ENCODE measurements around the gene YTHDF1. TPM values are rescaled to one million over a fixed set of nuclear protein-coding genes. Genes with fewer than 3 reads are reported as not detected.

Gene YTHDF1
- total RNA-seq, 4 donors from 2014 or later = 21.2 to 49.6 (median 25.8) TPM

GRCh38 chr20:63181226-63181625, 34.7 kb downstream of the YTHDF1 start:
- ATAC-seq (ENCODE audit: low FRiP score) = no peak
- TF ChIP-seq, protein P1, sequence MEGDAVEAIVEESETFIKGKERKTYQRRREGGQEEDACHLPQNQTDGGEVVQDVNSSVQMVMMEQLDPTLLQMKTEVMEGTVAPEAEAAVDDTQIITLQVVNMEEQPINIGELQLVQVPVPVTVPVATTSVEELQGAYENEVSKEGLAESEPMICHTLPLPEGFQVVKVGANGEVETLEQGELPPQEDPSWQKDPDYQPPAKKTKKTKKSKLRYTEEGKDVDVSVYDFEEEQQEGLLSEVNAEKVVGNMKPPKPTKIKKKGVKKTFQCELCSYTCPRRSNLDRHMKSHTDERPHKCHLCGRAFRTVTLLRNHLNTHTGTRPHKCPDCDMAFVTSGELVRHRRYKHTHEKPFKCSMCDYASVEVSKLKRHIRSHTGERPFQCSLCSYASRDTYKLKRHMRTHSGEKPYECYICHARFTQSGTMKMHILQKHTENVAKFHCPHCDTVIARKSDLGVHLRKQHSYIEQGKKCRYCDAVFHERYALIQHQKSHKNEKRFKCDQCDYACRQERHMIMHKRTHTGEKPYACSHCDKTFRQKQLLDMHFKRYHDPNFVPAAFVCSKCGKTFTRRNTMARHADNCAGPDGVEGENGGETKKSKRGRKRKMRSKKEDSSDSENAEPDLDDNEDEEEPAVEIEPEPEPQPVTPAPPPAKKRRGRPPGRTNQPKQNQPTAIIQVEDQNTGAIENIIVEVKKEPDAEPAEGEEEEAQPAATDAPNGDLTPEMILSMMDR (IDR thresholded peaks at IDR 0.05) = no peak
- no peak for DNase-seq (ENCODE audit: low spot score)

DNA sequence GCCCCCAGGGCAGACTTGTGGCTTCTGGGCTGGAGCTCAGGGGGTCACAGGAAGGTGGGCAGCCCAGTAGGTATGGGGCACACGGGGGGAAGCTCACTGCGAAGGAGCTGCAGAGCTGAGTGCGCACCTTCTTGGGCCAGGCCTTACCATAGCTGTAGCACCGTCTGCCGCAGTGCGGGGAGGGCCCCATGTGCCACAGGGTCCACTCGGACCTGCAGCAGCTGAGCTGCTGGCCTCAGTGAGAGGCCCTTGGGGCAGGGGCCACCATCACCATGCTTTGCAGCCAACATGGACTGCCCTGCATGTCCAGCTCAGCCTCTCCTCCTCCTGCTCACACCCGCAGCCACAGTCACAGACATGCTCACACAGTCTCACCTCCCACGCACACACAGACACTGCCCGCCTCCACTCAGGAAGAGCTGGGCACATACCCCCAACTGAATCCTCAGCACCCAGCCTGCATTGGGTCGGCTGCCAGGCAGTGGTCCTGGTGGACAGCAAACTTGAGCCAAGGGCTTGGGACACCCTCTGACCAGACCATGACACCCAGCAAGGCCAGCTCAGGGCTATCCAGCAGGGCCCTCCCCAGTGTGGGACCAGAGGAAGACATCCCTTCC, 35.3 kb downstream of the YTHDF1 start:
- DNase-seq (ENCODE audit: low spot score) (no peak), ATAC-seq (ENCODE audit: low FRiP score) (no peak)
- TF ChIP-seq, protein P1 (IDR thresholded peaks at IDR 0.05) = no peak

DNA sequence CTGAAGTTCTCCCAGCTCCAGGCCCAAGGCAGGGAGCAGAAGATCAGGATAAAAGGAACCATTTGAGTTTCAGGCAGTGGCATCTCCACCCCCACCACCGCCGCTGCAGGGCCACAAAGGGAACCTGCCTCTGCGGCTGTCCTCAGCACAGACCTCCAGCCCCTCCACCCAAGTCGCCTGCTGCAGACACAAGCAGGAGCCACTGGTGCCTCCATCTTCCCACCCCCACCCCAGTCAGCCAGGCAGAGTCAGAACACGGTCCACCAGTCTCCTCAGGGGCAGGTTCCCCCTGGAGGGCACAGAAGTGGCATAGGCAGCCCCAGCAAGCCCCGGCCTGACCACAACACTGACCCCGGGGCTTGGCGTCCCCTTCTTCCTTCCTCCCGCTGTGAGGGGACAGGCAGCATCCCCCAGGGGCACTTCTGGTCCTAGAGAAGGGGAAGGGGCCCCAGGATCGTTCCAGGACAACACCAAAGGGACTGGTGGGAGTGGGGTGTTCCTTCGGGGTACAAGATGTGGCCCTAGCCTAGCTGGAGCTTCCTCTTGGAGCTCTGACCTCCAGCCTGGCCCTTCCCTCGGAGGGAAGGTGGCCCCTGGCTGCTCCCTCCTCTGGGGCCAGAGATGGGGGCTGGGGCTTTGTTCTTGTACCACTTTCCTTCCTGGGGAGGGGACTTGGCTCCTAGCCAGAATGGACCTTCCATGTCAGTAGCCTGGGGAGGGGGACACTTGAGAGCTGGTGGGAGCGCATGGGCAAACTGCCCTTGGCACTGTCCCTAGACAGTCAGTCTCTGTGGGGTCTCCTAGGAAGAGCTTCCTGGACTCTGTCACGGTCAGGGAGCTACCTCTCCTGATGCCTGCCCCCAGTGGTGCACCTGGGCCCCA, 36.0 kb downstream of the YTHDF1 start:
- TF ChIP-seq, protein P1 (IDR thresholded peaks at IDR 0.05) = no peak
- no peak for DNase-seq (ENCODE audit: low spot score)
- ATAC-seq (ENCODE audit: low FRiP score) = no peak

DNA sequence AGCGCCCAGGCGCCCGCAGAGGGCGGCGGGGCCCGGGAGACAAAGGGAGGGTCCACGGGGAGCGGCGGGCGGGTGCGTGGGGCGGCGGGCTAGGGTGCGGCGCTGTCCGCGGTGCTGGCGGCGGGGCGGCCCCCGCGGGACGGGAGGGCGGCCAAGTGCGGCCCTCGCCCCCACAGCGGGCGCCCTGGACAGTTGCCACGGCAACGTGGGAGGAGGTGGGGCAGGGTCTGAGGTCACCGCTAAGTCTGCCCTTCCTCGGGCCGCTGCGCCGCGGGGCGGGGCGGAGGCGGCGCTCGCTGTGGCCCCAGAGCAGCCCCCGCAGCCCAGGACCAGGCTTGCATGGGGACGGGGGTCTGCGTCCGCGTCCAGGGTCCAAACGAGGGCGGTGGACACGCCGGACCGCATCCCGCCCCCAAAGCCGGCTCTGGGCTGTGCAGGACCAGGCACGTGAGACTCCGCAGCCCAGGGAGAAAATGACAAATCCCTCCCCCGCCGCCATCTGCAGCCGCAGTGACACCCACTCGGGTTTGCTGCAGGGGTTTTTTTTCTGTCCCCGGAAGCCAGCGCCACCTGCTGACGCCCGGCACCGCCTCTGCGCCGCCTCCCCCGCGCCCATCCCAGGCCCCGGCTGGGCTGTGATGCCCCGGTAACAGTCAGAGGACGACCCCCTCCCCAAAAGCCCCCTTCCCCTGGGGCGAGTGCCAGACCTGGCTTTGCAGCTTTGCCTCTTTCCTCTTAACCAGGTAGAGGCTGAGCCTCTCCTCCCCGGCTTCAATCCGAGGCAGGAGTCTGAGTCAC, 36.8 kb downstream of the YTHDF1 start:
- ATAC-seq (ENCODE audit: low FRiP score) = no peak
- TF ChIP-seq, protein P1 (IDR thresholded peaks at IDR 0.05) = no peak
- DNase-seq (ENCODE audit: low spot score) = no peak

- ATAC-seq (ENCODE audit: low FRiP score) = no peak
- TF ChIP-seq, protein P1 (IDR thresholded peaks at IDR 0.05) = no peak
- DNase-seq (ENCODE audit: low spot score) = no peak
Measured at GRCh38 chr20:63178446-63178820, 37.5 kb downstream of the YTHDF1 start.

DNA sequence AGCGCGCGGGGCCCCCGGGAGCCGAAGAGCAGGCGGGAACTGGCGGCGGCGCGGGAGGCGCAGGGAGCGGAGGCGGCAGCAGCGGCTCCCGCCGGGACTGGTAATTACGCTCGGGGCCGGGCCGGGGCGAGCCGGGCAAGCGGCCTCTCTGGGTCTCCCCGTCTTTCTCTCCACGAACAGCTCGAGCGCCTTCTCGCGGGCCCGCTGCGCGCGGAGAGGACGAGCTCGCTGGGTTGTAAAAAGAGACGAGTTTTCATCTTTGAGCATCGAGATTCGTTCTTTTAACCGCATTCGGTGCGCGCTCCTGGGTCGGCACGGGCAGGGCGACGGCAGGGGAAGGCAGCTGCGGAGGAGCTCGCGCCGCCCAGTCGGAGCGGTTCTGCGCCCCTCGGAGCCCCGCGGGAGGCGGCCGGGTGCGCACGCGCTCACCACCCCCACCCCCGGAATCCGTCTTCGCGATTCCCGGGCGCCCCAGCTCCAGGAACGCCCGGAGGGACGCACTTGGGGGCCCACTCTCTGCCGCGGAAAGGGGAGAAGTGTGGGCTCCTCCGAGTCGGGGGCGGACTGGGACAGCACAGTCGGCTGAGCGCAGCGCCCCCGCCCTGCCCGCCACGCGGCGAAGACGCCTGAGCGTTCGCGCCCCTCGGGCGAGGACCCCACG, 38.0 kb downstream of the YTHDF1 start:
- TF ChIP-seq, protein P1 (IDR thresholded peaks at IDR 0.05) = no peak
- DNase-seq (ENCODE audit: low spot score) (no peak), ATAC-seq (ENCODE audit: low FRiP score) (no peak)

All from omental fat pad (tissue), 4 donors.